GM23338 (cell line): ENCODE measurements around the gene PCYT1A. TPM values are rescaled to one million over a fixed set of nuclear protein-coding genes. Genes with fewer than 3 reads are reported as not detected.

Experiments
- ATAC-seq: fragments of 200-7000 bp; cut with Tn5 transposase; 3 replicates; pipeline ENCODE4 v1.9.1; 2020
- DNase-seq: peaks from one replicate; pipeline ENCODE4 v3.0.0-alpha.2; 2015; ENCODE audit warnings: low spot score
- H2AFZ ChIP-seq: fragments of 200-600 bp; sonication (generic); 2 replicates; pipeline ENCODE4 v1.8.0; 2016; ENCODE audit warnings: antibody characterized with exemption, mild to moderate bottlenecking, moderate library complexity
- H3F3A ChIP-seq: fragments of 200-600 bp; sonication (generic); replicated peaks from 2 replicates; pipeline ENCODE4 v1.8.0; 2017; ENCODE audit warnings: antibody characterized with exemption, mixed run types, low read depth
- H3K27ac ChIP-seq: fragments of 200-600 bp; sonication (generic); 2 replicates; pipeline ENCODE4 v1.6.1; 2016; ENCODE audit warnings: low read depth
- H3K27me3 ChIP-seq: fragments of 200-600 bp; sonication (generic); 2 replicates; pipeline ENCODE4 v1.8.0; 2016; ENCODE audit warnings: mild to moderate bottlenecking, mixed run types, moderate library complexity; ENCODE audit not compliant: insufficient read depth
- H3K36me3 ChIP-seq: fragments of 200-600 bp; sonication (generic); 2 replicates; pipeline ENCODE4 v1.8.0; 2016; ENCODE audit warnings: mild to moderate bottlenecking; ENCODE audit not compliant: insufficient read depth
- H3K4me1 ChIP-seq: fragments of 200-600 bp; sonication (generic); 2 replicates; pipeline ENCODE4 v1.8.0; 2016; ENCODE audit warnings: mild to moderate bottlenecking, moderate library complexity; ENCODE audit not compliant: insufficient read depth
- H3K4me2 ChIP-seq: fragments of 200-600 bp; sonication (generic); 2 replicates; pipeline ENCODE4 v1.7.1; 2017; ENCODE audit warnings: mixed run types
- H3K4me3 ChIP-seq: fragments of 200-600 bp; sonication (generic); 2 replicates; pipeline ENCODE4 v1.6.1; 2016; ENCODE audit warnings: mixed run types
- H3K79me2 ChIP-seq: fragments of 200-600 bp; sonication (generic); replicated peaks from 2 replicates; pipeline ENCODE4 v1.8.0; 2017; ENCODE audit warnings: mild to moderate bottlenecking; ENCODE audit not compliant: insufficient read depth
- H3K9me2 ChIP-seq: fragments of 200-600 bp; sonication (generic); 2 replicates; pipeline ENCODE4 v1.8.0; 2017; ENCODE audit not compliant: insufficient read depth
- H4K20me1 ChIP-seq: fragments of 200-600 bp; sonication (generic); replicated peaks from 2 replicates; pipeline ENCODE4 v1.8.0; 2017; ENCODE audit warnings: mild to moderate bottlenecking; ENCODE audit not compliant: insufficient read depth
- H3K27ac Mint-ChIP-seq: 2 replicates; pipeline ENCODE4 v1.8.0; 2020; ENCODE audit warnings: inconsistent platforms, mild to moderate bottlenecking, moderate library complexity, mixed read lengths
- H3K27me3 Mint-ChIP-seq: 3 replicates; pipeline ENCODE4 v1.8.0; 2022; ENCODE audit warnings: low read depth, mild to moderate bottlenecking, moderate library complexity, mixed read lengths, inconsistent platforms; ENCODE audit not compliant: insufficient read depth, poor library complexity
- H3K36me3 Mint-ChIP-seq: 3 replicates; pipeline ENCODE4 v1.8.0; 2021; ENCODE audit warnings: low read depth, mild to moderate bottlenecking, inconsistent platforms, moderate library complexity, mixed read lengths
- H3K4me1 Mint-ChIP-seq: 3 replicates; pipeline ENCODE4 v1.8.0; 2020; ENCODE audit warnings: mild to moderate bottlenecking, inconsistent platforms, mixed read lengths
- H3K4me3 Mint-ChIP-seq: 3 replicates; pipeline ENCODE4 v1.8.0; 2021; ENCODE audit warnings: moderate library complexity, mild to moderate bottlenecking, inconsistent platforms, mixed read lengths
- H3K9me3 Mint-ChIP-seq: 3 replicates; pipeline ENCODE4 v1.8.0; 2020; ENCODE audit warnings: moderate library complexity, mild to moderate bottlenecking, inconsistent platforms, mixed read lengths
- EZH2 ChIP-seq: fragments of 200-600 bp; sonication (generic); IDR thresholded peaks from one replicate; pipeline ENCODE4 v1.8.0; 2017; ENCODE audit warnings: antibody characterized with exemption, mild to moderate bottlenecking, low read depth; ENCODE audit not compliant: unreplicated experiment
- EZH2phosphoT487 ChIP-seq: fragments of 200-600 bp; sonication (generic); IDR thresholded peaks from one replicate; pipeline ENCODE4 v1.8.1; 2018; ENCODE audit warnings: antibody characterized with exemption; ENCODE audit not compliant: unreplicated experiment
- JUNB ChIP-seq: IDR thresholded peaks from one replicate; pipeline ENCODE4 v1.6.1; 2016; ENCODE audit warnings: antibody characterized with exemption; ENCODE audit not compliant: unreplicated experiment
- NANOG ChIP-seq: IDR thresholded peaks from 2 replicates; pipeline ENCODE4 v1.6.1; 2016; ENCODE audit warnings: antibody characterized with exemption, borderline replicate concordance
- POLR2AphosphoS5 ChIP-seq: IDR thresholded peaks from 2 replicates; pipeline ENCODE4 v1.6.1; 2016; ENCODE audit warnings: antibody characterized with exemption, low read depth
- STAT1 ChIP-seq: IDR thresholded peaks from one replicate; pipeline ENCODE4 v1.6.1; 2016; ENCODE audit warnings: antibody characterized with exemption; ENCODE audit not compliant: unreplicated experiment
- polyA plus RNA-seq: library from polyadenylated mRNA; unstranded; fragments of >200 nt; fragmentation: Nextera tagmentation; extraction: Ambion mirVana; gene quantifications from 2 replicates; pipeline ENCODE4 v1.2.1, GENCODE V29; 2016
- total RNA-seq: library from RNA; depleted of rRNA; stranded (reverse); fragments of >200 nt; shearing (Covaris generic); gene quantifications from 2 replicates; pipeline ENCODE4 v1.2.3, GENCODE V29; 2014
- TF ChIP-seq, protein P1 (sequence below): fragments of 250-450 bp; sonication (Bioruptor Pico); IDR thresholded peaks from 2 replicates; pipeline ENCODE4 v1.5.0; 2020; ENCODE audit warnings: mild to moderate bottlenecking, moderate library complexity
- TF ChIP-seq, protein P2 (sequence below), 2 experiments: fragments of 200-600 bp in 1 of 2; sonication (generic) in 1 of 2; conservative IDR thresholded peaks; 2 replicates each; pipeline versions ENCODE4 v1.5.1 to v1.6.1; 2016 to 2017; ENCODE audit warnings: antibody characterized with exemption in 2 of 2, low read depth in 2 of 2, mild to moderate bottlenecking in 2 of 2, moderate library complexity in 1 of 2

The PCYT1A gene
- total and polyA plus RNA-seq, 2 experiments from 2014 or later = 11.6 to 35.8 TPM

DNA sequence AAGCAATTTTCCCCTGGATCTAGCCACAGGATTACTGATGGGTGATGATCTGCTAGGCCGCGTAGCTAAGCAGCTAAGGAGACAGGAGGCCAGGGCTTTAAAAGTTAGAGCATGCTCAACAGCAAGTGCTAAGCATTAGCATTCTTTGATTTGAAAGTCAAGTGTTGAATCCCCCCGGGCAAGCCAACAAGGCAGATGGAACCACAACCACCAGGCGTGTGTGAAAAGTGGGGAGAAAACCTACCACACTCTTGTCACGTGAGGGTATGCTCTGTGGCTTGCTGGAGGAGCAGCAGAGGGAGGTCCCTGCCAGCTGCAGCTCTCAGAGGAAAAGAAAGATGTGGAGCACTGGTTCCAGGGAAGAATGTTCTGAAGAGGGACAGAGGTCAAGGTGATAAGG is 50.3 kb downstream of the PCYT1A start (continued):
- TF ChIP-seq, protein P1, sequence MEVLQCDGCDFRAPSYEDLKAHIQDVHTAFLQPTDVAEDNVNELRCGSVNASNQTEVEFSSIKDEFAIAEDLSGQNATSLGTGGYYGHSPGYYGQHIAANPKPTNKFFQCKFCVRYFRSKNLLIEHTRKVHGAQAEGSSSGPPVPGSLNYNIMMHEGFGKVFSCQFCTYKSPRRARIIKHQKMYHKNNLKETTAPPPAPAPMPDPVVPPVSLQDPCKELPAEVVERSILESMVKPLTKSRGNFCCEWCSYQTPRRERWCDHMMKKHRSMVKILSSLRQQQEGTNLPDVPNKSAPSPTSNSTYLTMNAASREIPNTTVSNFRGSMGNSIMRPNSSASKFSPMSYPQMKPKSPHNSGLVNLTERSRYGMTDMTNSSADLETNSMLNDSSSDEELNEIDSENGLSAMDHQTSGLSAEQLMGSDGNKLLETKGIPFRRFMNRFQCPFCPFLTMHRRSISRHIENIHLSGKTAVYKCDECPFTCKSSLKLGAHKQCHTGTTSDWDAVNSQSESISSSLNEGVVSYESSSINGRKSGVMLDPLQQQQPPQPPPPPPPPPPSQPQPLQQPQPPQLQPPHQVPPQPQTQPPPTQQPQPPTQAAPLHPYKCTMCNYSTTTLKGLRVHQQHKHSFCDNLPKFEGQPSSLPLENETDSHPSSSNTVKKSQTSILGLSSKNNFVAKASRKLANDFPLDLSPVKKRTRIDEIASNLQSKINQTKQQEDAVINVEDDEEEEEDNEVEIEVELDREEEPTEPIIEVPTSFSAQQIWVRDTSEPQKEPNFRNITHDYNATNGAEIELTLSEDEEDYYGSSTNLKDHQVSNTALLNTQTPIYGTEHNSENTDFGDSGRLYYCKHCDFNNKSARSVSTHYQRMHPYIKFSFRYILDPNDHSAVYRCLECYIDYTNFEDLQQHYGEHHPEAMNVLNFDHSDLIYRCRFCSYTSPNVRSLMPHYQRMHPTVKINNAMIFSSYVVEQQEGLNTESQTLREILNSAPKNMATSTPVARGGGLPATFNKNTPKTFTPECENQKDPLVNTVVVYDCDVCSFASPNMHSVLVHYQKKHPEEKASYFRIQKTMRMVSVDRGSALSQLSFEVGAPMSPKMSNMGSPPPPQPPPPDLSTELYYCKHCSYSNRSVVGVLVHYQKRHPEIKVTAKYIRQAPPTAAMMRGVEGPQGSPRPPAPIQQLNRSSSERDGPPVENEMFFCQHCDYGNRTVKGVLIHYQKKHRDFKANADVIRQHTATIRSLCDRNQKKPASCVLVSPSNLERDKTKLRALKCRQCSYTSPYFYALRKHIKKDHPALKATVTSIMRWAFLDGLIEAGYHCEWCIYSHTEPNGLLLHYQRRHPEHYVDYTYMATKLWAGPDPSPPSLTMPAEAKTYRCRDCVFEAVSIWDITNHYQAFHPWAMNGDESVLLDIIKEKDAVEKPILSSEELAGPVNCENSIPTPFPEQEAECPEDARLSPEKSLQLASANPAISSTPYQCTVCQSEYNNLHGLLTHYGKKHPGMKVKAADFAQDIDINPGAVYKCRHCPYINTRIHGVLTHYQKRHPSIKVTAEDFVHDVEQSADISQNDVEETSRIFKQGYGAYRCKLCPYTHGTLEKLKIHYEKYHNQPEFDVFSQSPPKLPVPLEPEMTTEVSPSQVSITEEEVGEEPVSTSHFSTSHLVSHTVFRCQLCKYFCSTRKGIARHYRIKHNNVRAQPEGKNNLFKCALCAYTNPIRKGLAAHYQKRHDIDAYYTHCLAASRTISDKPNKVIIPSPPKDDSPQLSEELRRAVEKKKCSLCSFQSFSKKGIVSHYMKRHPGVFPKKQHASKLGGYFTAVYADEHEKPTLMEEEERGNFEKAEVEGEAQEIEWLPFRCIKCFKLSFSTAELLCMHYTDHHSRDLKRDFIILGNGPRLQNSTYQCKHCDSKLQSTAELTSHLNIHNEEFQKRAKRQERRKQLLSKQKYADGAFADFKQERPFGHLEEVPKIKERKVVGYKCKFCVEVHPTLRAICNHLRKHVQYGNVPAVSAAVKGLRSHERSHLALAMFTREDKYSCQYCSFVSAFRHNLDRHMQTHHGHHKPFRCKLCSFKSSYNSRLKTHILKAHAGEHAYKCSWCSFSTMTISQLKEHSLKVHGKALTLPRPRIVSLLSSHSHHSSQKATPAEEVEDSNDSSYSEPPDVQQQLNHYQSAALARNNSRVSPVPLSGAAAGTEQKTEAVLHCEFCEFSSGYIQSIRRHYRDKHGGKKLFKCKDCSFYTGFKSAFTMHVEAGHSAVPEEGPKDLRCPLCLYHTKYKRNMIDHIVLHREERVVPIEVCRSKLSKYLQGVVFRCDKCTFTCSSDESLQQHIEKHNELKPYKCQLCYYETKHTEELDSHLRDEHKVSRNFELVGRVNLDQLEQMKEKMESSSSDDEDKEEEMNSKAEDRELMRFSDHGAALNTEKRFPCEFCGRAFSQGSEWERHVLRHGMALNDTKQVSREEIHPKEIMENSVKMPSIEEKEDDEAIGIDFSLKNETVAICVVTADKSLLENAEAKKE (CRISPR knock-in tag) = no peak
- TF ChIP-seq, protein P2, sequence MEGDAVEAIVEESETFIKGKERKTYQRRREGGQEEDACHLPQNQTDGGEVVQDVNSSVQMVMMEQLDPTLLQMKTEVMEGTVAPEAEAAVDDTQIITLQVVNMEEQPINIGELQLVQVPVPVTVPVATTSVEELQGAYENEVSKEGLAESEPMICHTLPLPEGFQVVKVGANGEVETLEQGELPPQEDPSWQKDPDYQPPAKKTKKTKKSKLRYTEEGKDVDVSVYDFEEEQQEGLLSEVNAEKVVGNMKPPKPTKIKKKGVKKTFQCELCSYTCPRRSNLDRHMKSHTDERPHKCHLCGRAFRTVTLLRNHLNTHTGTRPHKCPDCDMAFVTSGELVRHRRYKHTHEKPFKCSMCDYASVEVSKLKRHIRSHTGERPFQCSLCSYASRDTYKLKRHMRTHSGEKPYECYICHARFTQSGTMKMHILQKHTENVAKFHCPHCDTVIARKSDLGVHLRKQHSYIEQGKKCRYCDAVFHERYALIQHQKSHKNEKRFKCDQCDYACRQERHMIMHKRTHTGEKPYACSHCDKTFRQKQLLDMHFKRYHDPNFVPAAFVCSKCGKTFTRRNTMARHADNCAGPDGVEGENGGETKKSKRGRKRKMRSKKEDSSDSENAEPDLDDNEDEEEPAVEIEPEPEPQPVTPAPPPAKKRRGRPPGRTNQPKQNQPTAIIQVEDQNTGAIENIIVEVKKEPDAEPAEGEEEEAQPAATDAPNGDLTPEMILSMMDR (conservative IDR thresholded peaks at IDR 0.05; ENCODE audit: low read depth in 2 of 2) = no peak
- no peak for TF ChIP-seq STAT1
- TF ChIP-seq POLR2AphosphoS5 = no peak
- TF ChIP-seq EZH2 = no peak
- TF ChIP-seq EZH2phosphoT487 = no peak

DNA sequence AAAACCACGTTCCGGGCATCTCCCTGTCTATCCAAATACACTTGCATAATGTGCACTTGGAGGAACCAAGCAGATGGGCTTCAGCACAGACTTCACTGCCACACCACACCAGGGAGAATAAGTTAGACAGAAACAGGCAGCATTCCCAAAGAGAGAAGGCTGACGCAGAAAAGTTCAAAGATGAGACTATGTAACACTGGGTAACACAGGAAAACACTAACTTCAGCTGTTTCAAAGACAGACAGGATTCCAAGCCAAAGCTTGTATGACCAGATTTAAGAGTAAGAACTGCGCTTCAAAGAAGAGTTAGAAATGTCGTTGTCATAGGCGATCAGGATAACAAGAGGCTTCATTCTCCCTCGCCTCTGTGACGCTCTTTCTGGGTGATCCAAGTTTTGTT is 51.3 kb downstream of the PCYT1A start:
- Histone ChIP-seq H3K4me2 (no peak overlapping the region), H3K4me3 (no peak overlapping the region), H3F3A (no peaks in the 10 kb centered on the region), H3K4me1 (peaks cover 9% of the 10 kb centered on the region; the same call in 1 of the 2 replicates), H3K27me3 (no peaks in the 10 kb centered on the region), H2AFZ (no peak overlapping the region), H3K27ac (no peak overlapping the region), H3K36me3 (no peaks in the 10 kb centered on the region; the same call in 1 of the 2 replicates), H3K79me2 (no peaks in the 10 kb centered on the region), H4K20me1 (0 out of 2 replicates have a peak, but pooled peaks cover 5% of the 10 kb centered on the region), H3K9me2 (no peaks in the 10 kb centered on the region)
- Mint-ChIP-seq H3K36me3 (peaks cover 7% of the 10 kb centered on the region; the same call in 2 of the 3 replicates), H3K4me1 (peaks cover 9% of the 10 kb centered on the region; the same call in 1 of the 3 replicates), H3K27me3 (peaks cover 1% of the 10 kb centered on the region), H3K4me3 (no peak overlapping the region), H3K27ac (no peak overlapping the region), H3K9me3 (no peaks in the 10 kb centered on the region)
- no peak for DNase-seq
- no peak for ATAC-seq
- TF ChIP-seq POLR2AphosphoS5 (no peak), JUNB (no peak), NANOG (no peak), EZH2phosphoT487 (no peak), STAT1 (no peak)
- TF ChIP-seq, protein P1 (CRISPR knock-in tag) = no peak
